ENCODE measurements around the gene IGFBP2.

DNA sequence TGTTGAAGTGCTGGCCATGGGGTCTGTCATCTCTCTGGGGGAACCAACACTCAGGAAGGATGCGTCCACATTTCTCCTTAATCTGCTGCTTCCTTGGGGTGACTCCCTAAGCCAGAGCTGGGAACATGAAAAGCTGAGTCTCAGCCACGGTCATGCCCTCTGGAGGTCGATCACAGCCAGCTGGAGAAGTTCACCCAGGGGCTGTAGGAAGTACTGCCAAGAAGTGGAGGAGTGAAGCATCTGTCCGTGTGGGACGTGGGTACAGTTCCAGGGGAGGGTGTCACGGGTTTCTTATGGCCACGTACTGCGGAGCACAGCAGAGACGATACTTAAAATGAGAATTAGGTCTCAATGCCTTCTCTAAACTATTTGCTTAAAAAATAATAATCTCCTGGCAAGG is 42.4 kb upstream of the IGFBP2 start:
- TF ChIP-seq EZH2 (IDR thresholded peaks at IDR 0.05) (no peak), EZH2phosphoT487 (IDR thresholded peaks at IDR 0.05) (no peak)
- TF ChIP-seq, protein P1, sequence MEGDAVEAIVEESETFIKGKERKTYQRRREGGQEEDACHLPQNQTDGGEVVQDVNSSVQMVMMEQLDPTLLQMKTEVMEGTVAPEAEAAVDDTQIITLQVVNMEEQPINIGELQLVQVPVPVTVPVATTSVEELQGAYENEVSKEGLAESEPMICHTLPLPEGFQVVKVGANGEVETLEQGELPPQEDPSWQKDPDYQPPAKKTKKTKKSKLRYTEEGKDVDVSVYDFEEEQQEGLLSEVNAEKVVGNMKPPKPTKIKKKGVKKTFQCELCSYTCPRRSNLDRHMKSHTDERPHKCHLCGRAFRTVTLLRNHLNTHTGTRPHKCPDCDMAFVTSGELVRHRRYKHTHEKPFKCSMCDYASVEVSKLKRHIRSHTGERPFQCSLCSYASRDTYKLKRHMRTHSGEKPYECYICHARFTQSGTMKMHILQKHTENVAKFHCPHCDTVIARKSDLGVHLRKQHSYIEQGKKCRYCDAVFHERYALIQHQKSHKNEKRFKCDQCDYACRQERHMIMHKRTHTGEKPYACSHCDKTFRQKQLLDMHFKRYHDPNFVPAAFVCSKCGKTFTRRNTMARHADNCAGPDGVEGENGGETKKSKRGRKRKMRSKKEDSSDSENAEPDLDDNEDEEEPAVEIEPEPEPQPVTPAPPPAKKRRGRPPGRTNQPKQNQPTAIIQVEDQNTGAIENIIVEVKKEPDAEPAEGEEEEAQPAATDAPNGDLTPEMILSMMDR (IDR thresholded peaks at IDR 0.05): no peak
